H1 (cell line): ENCODE results near the gene WDFY3.

Experiments
- CREB1 ChIP-seq: IDR thresholded peaks from 2 replicates; pipeline ENCODE4 v1.6.1; 2012; ENCODE audit warnings: inconsistent platforms
- GABPA ChIP-seq: IDR thresholded peaks from 2 replicates; pipeline ENCODE4 v1.6.1; 2011; ENCODE audit warnings: mild to moderate bottlenecking, low read length, moderate library complexity, borderline replicate concordance; ENCODE audit not compliant: insufficient read depth
- KDM4A ChIP-seq: IDR thresholded peaks from one replicate; pipeline ENCODE4 v1.7.1; 2012; ENCODE audit warnings: low read depth, mild to moderate bottlenecking, moderate library complexity, low read length, inconsistent platforms; ENCODE audit not compliant: severe bottlenecking
- POLR2A ChIP-seq, 2 experiments: IDR thresholded peaks; 1 replicate in 1 of 2; 2 replicates in 1 of 2; pipeline ENCODE4 v1.6.1; 2011; ENCODE audit warnings: low read depth in 2 of 2, low read length in 2 of 2, mild to moderate bottlenecking in 2 of 2; ENCODE audit errors: control extremely low read depth in 1 of 2
- SIN3A ChIP-seq, 2 experiments: IDR thresholded peaks in 1 of 2; conservative IDR thresholded peaks in 1 of 2; 2 replicates each; pipeline ENCODE4 v1.6.1; 2011 to 2012; ENCODE audit warnings: low read length in 2 of 2, improper control_type of control experiment in 1 of 2, low read depth in 1 of 2, mild to moderate bottlenecking in 1 of 2
- ZNF274 ChIP-seq: IDR thresholded peaks from 2 replicates; pipeline ENCODE4 v1.7.0; 2012; ENCODE audit warnings: low read length, borderline replicate concordance; ENCODE audit errors: extremely low read depth
- TF ChIP-seq, protein P1 (sequence below), 3 experiments: IDR thresholded peaks; 1 replicate in 2 of 3; 2 replicates in 1 of 3; pipeline versions ENCODE4 v1.5.1 to v1.6.1; 2011; ENCODE audit warnings: low read length in 3 of 3, mild to moderate bottlenecking in 3 of 3, inconsistent platforms in 2 of 3, low read depth in 1 of 3, moderate library complexity in 1 of 3; ENCODE audit not compliant: insufficient read depth in 1 of 3; ENCODE audit errors: control extremely low read depth in 1 of 3
- TF ChIP-seq, protein P2 (sequence below): IDR thresholded peaks from 2 replicates; pipeline ENCODE4 v1.6.1; 2012; ENCODE audit warnings: low read length, inconsistent platforms

DNA sequence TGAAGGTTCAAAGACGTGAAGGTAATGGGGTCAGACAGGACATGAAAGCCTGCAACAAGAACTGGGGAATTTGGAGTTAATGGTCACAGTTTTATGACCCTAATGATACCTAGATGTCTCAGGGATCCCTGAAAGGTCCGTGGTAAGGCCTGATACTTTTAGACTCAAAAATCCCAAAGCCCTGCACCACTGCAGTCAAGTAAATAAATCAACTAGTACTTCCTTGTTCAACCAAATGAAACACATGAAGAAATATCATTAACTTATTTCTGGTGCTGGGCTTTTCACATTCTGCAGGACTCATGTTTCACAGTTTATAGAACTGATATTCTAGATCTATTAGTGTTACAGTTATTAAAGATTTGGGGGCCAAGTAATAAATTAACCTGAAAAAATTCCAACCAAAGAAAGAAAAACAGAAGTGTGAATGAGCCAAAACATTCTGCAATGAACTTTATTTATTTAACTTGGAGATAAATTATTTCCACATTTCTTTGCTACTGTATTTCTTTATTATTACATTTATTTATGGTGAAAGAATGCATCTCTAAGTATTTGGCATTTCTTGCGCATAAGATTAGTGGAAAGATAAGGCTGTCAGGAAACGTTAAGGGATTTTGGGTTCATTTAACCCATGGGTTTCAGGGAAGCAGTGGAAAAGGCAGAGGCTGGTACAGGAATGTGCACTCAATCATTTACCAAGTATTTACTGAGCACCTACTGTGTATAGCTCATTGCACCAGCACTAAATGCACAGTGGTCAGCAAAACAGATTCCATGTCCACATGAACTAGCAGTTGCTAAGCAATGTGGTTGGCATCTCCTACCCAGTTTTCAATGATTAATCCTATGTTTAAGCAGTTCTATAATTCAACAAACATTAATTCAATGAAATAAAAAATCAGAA lies 8.7 kb downstream of the WDFY3 start:
- TF ChIP-seq, protein P1, sequence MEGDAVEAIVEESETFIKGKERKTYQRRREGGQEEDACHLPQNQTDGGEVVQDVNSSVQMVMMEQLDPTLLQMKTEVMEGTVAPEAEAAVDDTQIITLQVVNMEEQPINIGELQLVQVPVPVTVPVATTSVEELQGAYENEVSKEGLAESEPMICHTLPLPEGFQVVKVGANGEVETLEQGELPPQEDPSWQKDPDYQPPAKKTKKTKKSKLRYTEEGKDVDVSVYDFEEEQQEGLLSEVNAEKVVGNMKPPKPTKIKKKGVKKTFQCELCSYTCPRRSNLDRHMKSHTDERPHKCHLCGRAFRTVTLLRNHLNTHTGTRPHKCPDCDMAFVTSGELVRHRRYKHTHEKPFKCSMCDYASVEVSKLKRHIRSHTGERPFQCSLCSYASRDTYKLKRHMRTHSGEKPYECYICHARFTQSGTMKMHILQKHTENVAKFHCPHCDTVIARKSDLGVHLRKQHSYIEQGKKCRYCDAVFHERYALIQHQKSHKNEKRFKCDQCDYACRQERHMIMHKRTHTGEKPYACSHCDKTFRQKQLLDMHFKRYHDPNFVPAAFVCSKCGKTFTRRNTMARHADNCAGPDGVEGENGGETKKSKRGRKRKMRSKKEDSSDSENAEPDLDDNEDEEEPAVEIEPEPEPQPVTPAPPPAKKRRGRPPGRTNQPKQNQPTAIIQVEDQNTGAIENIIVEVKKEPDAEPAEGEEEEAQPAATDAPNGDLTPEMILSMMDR (IDR thresholded peaks at IDR 0.05; ENCODE audit: control extremely low read depth in 1 of 3, insufficient read depth in 1 of 3, low read depth in 1 of 3, low read length in 3 of 3) = no peak
- TF ChIP-seq SIN3A (conservative IDR thresholded peaks at IDR 0.05 in 1 of 2, IDR thresholded peaks at IDR 0.05 in 1 of 2; ENCODE audit: low read depth in 1 of 2, low read length in 2 of 2) = no peak
- TF ChIP-seq ZNF274 = no peak
- no peak for TF ChIP-seq POLR2A (IDR thresholded peaks at IDR 0.05; ENCODE audit: control extremely low read depth in 1 of 2, low read depth in 2 of 2, low read length in 2 of 2)
- no peak for TF ChIP-seq KDM4A
- TF ChIP-seq CREB1 = no peak
- TF ChIP-seq, protein P2, sequence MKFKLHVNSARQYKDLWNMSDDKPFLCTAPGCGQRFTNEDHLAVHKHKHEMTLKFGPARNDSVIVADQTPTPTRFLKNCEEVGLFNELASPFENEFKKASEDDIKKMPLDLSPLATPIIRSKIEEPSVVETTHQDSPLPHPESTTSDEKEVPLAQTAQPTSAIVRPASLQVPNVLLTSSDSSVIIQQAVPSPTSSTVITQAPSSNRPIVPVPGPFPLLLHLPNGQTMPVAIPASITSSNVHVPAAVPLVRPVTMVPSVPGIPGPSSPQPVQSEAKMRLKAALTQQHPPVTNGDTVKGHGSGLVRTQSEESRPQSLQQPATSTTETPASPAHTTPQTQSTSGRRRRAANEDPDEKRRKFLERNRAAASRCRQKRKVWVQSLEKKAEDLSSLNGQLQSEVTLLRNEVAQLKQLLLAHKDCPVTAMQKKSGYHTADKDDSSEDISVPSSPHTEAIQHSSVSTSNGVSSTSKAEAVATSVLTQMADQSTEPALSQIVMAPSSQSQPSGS = no peak
- TF ChIP-seq GABPA = no peak
